ENCODE results near the gene AKT3.

The AKT3 gene

DNA sequence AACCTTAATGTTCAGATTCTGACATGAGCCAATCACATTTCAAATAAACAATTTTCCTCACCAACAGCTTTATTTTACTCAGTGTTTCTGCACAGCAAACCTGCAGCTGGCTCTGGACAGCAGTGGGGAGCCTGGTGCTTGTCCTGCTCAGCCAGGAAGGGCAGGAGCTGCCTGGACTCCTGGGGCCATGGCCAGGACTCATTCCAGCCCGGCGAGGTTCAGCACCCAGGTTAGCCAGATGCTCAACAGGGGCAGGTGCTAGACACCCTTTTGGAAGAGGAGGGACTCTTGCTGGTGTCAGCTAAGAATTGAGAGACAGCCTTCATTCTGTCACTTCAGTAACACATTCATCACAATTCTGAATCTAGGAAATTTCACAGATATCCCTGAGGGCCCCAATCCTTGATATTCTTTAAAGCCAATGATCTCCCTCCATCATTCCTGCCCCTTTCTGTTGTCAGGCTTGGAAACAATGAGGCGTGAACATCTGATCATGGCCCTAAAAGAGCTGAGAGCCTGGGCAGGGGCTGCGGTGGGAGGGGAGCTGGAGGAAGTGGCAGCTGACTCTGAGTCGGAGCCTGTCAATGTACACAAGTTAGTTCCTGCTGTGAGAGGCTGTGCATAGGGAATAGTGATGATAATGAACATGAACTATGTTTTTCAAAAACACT lies 342.9 kb downstream of the AKT3 start:
- no peak for DNase-seq (ENCODE audit: low read depth)

DNA sequence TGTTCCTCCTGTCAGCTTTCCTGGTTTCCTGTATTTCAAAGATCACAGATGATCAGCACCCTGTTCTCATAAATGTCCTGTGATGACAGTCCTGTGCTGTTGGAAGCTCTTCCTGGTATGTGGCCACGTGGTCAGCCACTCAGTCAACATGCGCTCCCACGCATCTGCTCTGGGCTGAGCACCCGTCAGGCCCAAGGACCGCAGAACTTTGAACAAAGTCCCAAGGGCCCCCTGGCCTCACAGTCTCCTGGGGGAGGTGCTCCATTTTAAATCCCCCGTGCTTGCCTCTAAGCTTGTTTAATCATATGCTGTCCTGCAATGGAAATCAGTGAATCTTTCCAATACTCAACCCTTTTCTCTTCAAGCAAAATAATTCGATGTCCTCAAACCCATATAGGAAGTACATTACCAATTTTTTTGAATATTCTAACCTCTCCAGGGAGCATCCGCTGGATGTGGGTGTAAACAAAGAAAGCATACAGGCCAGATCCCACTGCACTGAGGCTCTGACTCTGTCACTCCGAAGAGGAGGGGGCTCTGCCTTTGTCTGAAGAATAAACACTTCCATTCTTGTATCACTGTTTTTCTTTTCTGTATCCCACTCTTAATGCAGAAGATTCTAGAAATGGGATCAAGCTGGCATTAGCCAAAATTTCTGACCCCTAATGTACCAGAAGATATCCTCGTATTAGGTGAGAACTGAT lies 343.9 kb downstream of the AKT3 start:
- DNase-seq (ENCODE audit: low read depth): no peak

DNA sequence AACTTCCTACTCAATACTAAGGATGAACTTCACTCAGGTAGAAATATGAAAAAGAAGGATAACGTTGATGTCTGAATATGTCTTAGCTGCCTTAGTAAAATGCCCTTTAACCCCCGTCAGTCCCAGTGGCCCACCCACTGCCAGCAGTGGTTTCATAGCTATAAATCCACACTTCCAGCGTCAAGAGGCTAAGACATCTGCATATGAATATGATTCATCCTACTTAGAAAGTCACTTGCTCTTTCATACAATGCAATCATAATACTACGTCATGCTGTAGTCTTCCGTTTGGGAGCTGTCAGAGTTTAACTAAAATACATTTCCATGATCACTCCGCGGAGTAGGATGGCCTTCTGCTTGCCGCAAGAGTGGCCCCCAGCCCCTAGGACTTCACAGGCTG lies 346.9 kb downstream of the AKT3 start:
- no peak for DNase-seq (ENCODE audit: low read depth)

DNA sequence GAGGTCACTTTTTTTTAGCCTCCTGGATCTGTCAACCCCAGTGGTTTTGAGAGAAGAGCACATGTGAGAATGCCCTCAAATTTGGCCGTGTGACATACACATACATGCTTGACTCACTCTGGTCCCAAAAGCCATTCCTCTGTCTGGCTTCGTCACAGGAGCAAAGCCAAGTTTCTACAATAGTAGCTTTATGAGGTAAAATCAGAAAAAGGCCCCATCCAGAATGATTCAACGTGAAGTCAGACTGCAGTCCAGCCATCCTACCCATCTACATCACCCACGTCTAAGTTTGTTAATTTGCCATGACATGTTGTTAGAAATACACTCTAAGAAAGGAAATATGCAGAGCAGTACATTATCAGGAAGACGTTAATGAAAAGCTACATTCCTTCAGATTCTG lies 349.0 kb downstream of the AKT3 start:
- peak; percentile 75 for DNase-seq (ENCODE audit: low read depth)

DNA sequence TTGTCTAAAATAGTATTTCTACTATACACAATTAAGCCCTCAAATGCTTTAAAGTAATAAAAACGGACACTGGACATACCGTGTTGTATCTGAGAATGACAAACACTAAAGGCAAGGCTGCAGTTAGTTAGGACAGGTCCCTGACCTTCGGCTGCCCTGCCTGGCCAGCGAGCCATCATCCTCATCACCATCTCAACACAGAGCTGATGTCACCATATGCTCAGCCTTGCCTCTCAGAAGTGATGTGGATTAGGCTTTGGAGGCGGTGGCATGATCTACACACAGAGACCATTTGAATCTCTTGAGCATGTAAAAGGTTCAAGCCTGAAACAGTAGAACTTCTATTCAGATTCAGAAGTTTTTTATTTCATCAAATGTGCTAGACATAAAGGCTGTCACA lies 349.5 kb downstream of the AKT3 start:
- no peak for DNase-seq (ENCODE audit: low read depth)

DNA sequence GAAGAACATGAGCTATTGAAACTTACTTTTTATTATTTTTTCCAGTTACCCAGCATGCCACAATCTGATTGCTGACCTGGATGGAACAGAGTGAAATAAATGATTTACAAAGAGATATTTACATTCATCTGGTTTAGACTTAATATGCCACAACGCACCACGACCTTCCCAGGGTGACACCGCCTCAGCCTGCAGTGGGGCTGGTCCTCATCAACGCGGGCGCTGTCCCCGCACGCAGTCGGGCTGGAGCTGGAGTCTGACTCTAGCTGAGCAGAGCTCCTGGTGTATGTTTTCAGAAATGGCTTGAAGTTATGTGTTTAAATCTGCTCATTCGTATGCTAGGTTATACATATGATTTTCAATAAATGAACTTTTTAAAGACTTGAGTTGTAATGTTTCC lies 350.3 kb downstream of the AKT3 start:
- DNase-seq (ENCODE audit: low read depth): no peak

DNA sequence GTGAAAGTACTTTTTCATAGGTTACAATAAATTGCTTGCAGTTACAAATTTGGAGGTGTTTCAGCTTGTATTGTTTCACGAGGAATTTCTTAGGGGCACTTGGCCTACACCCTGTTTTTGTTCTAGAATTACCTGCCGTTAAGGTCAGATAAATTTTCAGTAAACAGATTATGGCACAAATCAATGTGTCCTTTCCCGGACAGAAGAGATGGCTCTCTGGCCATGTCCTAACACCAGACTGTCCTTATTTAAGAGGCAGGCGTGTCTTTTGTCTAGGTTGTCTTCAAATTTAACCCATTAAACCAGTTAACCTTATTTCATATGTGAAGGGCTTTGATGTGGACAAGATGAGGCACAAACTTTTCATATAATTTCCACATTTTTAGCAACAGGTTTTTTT lies 350.8 kb downstream of the AKT3 start:
- no peak for DNase-seq (ENCODE audit: low read depth)

DNA sequence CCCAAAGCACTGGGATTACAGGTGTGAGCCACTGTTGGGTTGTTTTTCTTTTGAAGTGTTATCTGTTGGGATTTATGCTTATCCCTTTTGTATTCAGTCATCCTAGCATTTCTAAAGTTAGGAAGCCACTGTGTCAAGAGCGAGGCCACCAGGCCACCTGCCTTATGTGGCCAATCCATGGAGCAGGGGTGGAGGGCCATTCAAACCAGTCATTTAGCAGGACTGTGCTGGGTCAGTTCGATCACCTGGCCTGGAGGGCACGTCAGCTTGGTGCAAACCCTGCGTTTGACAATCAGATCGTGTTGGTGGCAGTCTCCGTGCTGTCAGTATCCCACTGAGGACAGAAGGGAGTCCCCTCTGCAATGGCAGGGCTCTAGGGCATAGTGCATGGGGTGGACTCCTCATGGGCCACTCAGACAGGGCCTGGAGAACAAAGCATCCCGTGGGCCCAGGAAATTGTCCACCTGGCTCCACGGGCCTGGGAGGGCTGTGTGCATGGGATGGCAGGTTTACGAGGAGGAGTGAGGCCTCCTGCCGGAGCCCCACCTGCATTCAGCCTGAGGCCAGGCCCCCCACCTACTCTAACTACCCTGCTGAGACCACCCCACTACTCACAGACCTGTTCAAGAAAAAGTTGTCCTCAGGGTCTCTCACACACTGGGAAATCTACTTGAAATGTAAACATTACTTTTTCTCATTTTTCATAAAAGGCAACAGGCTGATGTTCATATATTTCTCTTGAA lies 351.9 kb downstream of the AKT3 start:
- no peak for DNase-seq (ENCODE audit: low read depth)

DNA sequence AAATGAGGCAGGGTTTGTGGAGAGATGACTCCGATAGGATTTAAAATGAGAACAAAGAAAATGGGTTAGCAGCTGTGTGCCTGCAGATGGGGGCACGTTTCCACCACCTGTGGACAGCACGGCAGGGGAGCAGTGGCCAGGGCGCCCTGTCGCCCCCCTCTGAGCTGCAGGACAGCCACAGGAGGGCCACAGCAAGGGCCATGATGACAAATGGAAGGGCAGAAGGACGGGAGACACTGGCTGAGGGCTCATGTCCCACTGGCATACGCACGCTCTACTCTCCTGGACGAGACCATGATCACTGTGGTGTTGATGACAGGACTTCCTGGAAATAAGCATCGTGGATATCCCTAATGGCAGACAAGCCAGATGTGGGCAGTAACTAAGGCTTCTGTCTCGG lies 353.2 kb downstream of the AKT3 start:
- DNase-seq (ENCODE audit: low read depth): no peak

DNA sequence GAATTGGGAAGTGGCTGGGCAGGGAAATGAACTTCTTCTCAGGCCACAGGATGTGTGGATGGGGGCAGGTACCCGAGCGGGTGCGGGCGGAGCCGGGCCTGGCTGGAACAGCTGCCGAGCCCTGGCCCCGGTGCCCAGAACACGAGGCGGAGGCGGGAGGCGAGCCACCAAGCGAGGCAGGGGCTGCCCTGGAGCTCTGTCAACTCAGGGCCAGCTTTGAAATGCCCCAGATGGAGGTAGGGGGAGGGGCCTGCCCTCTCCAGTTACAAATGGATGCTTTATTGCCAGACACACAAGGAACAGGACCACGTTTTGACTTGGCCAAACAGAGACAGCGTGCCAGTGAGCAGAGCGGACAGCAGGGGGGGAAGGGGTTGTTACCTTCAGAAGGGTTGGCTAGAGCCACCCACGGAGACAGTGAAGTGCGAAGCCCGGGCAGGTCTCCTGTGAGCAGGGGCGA lies 353.8 kb downstream of the AKT3 start:
- DNase-seq (ENCODE audit: low read depth): no peak

DNA sequence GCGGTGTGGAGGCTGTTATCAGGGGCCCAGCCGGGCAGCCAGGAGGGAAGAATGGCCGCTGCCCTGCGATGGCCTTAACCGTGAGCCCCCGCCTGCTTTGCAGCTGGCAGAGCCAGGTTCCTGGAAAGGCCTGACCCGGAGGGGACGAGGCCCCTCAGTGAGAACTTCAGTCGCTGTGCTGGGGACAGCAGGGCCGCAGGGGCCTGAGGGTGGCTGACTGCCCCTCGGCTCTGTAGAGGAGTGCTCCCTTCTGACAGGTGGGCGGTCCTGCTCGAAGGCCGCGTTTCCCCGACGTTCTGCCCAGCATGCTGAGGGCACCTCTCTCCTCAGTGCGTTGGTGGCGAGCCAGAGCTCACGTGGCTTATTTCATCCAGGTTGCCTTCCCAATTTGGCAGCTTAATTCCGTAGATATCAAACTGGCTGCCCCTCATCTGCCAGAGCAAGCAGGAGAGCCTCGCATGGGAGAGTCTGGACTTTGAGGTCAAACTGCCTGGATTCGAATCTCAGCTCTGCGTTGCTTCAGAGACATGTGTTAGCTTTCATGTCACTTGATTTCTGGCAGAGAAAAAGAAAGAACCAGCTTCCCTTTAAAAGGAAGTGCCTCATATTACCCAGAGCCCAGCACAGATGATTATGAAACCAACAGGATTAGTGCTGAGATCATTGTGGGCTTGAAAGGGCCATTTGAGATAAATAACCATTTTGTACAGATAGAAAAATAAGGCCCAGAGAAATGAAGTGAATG lies 354.4 kb downstream of the AKT3 start:
- DNase-seq (ENCODE audit: low read depth): peak; percentile 55

DNA sequence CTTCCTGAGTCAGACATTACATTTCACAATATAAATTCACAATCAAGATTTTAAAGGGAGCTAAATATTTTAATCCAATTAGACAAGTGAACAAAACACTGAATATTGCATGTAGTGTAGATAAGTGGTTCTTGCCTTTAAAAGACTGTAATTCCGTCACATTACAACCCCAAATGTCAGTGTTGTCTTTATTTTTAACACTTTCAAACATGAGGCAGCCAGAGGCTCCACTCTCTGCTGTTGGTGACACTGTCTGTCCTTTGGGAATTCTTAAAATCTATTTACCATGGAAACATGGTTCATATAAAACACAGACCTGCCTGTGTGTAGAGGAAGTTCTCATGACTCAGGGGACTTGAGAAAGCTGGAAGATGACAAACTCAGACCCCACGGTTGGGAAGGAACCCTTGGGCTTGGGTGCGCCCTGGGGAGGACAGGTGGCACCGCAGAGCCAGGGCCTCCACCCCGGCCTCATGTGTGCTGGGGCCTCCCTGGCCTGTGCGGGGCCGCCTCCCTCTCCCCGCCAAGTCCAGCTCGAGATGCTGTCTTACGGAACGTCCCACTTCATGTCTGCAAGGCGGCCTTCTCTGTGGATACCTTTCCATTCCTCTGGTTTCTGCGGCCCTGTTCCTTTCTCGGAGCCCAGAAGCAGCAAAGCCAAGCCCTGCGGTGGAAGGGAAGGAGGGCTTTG lies 355.2 kb downstream of the AKT3 start:
- DNase-seq (ENCODE audit: low read depth): no peak

DNA sequence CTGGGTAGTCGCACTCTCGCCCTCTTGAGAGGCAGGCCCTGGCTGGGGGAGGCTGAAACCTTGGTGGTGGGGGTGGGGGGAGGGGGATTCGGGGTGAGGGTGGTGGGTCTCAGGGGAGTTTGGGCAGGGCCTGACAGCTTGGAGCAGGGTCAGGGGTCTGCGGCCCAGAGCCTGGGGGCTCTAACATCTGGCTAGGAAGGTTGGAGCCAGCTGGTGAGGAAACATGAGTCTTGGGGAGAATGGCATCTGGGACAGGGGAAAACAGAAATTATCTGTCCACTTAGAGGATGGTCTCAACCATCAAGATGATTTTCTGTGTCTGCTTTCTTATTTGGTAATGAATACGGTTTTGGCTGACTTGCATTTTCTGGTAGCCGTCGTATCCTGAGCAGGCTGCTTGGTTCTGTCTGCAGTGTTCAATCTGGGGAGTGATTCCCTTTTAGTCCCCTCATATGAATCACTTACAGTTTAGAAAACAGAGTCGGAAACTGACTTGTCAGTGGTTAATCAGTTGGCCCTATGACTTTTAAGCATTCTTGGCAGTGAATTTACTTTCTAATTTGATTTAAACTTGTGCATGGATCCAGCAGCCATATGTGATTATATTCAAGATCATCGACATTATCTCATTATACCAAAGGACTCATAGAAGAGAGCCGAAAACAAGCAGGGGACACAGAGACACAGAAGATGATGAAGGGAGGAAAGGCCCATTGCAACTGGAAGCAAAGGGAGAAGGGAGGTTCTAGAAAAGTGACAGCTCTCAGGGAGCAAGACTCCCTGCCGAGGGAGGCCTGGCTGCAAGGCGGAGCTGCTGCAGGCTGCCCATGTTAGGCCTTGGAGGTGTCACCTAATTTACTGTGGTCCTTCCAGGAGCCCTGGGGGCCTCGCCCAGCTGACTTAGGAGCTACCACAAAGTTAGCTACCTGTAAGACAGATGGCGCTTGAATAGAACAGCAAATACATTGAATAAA lies 356.6 kb downstream of the AKT3 start:
- DNase-seq (ENCODE audit: low read depth): no peak

DNA sequence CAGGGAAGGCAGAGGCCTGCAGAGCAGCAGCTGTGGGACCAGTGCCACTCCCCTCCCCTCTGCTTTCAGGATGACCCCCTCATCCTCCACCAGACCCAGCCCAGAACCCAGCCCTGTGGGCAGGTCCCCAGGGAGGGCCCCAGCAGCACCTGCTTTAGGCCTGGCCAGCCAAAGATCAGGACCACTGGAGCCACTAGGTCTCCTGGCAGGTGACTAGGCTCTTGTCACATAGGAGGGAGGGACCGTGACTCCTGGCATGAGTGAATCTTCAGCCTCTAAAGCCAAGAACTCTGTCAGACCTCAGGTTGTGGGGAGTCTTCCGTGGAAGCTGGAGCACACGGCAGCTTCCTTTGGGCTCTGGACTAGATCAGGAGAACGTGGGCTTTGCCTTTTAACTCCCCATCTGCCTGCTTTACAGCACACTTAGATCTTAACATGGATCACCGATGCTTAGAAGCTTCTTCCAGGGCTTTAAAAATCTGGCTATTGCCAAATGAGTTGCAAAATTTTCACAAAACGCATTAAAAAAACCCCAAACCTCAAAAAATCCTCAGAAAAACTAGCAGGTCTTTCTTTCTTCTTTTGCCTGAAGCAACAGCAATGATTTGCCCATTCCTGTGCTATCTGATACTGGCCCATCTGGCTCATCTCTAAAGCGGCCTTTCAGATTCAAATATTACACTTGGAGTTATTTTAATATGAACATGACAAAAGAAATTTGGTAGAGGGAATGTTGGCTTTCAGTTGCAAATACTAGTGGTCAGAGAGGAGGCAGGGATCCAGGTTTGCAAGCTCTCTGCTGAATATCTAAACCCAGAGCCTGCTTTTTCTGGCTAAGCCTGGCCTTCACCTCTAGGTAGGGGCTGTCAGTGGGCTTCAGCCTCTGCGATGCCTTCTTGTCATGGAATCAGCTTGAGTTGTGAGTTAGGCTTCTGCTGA lies 359.0 kb downstream of the AKT3 start:
- no peak for DNase-seq (ENCODE audit: low read depth)

DNA sequence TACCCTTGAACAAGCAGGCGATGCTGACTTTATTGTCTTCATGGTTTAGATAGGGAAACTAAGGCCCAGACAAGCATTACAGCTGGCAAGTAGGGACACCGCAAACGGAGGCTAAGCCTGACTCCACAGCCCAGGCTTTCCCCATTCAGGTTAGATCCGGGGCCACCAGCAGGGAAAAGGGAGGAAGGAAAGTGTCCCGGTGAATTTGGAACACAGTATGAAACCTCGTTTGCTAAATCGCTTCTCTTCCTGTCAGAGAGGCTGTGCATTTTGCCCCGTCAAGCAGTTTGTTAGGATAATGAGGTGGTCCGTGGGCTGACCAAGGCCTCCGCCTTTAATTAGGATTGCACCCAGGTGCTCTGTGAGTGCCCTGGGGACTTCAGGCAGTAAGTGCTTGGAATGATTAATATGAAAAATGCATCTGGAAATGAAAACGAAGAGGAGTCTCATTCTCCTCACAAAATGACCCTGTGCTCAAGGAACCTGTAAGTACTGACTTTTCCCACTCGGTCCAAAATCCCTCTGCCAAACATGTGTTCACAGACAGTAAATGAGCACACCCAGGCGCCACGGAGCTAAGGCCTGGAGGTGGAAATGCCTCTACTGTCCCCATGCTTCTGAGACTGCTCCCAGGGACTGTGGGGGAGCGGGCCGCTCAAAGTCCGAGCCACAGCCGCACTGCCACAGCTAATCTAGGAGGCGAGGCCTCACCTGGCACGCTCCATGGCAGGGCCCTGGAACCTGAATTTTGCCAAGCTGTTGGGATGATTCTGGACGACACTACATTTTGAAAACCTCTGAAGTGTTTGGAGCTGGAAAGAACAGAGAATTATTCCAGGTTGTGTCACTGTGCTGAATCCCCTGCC lies 360.1 kb downstream of the AKT3 start:
- DNase-seq (ENCODE audit: low read depth): no peak

DNA sequence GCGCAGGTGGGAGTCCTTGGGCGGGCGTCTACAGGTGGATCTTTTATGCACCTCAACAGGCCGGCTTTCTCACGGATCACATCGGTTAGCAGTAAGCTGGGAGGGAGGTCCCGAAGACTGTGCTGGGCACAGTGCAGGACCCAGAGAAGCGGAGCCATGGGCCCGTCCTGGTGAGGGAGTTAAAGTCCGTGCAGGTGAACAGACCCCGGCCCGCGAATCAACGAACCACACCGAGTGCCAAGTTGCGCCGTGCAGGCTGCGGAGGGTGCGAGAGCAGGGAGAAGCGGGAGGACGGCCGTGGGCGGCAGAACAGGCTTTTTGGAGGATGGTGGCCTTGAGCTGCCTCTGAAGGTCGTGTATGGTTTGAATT lies 360.9 kb downstream of the AKT3 start:
- DNase-seq (ENCODE audit: low read depth): no peak

DNA sequence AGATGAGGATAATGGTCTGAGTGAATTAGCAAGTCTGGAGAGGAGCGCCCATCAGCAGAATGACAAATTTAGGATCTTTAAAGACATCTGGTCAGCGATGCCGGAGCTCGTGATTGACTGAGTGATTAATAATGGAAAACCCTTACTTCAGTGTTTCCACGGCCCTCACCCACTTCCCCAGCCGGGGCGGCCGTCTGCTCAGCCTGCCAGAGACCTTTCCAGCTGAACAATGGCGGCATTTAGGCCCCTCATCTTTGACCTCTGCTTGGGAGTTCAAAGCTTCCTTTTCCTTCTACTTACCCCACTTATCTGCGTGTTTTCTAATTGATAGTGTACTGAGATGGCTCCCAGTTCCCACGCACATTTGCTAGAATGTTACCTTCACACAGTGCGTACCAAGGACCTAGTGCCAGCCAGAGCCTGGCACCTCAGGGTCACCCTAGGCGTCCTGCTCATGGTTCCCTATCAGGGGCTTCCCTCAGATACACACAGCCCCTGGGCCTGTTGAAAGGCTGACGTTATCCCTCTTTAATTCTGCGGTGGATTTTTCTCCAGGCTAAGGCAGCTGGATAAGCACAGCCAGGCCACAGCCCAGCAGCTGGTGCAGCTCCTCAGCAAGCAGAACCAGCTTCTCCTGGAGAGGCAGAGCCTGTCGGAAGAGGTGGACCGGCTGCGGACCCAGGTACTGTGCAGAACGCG lies 361.4 kb downstream of the AKT3 start:
- DNase-seq (ENCODE audit: low read depth): no peak

DNA sequence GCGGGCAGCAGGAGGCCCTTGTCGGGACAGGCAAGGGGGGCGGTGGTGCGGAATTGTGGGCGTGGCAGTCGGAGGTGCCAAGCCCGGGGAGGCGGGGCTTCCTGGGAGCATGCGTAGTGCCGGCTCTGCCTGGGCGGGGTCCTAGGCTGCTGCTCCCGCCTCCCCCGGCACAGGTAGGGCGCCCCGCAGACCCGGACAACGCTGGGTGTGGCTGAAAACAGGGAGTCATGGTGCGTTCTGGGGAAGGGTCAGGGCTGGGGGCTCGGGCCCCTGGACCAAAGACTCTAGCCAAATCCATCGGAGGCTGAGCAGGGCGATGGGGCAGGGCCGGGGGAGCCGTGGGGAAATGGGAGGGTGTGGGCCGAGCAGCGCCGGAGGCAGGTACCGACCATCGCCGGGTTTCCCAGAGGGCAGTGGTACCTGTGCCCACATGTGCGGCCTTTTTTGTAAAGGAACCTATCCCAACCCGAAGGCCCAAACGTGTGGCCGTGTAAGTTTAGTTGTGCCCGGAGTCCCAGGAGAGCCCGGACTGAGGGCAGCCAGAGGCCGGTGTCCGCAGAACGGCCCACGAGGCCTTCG lies 362.3 kb downstream of the AKT3 start:
- no peak for DNase-seq (ENCODE audit: low read depth)
